Melanocyte of skin (primary cell): Measurements from ENCODE around the gene PPP1R36. TPM values are rescaled to one million over a fixed set of nuclear protein-coding genes. Genes with fewer than 3 reads are reported as not detected.

Experiments used
- small RNA-seq, 2 donors: library from RNA; depleted of rRNA; stranded (forward); fragments of <200 nt; gene quantifications; one replicate each; pipeline ENCODE3, GENCODE V24; 2012
- total RNA-seq, 2 donors: library from RNA; depleted of rRNA; stranded (reverse); fragments of >200 nt; gene quantifications; 2 replicates each; pipeline ENCODE4 v1.2.3, GENCODE V29; 2012

The PPP1R36 gene
- 1 to 10 TPM; 1.0 to 1.3 TPM for total RNA-seq

GRCh38 chr14:64549791-64550620 is at the start of gene PPP1R36:
Gene PPP1R36, plus strand, starts transcription at chr14:64549961. Its CDS starts 37 bp downstream, at chr14:64549998.

GRCh38 chr14:64503434-64504309 is 46.1 kb upstream of the PPP1R36 start, which contains the start of gene ZBTB25:
Gene ZBTB25, minus strand, starts transcription at chr14:64503838. Its CDS starts 13,305 bp downstream, at chr14:64490533.

GRCh38 chr14:64504310-64504896 is 45.4 kb upstream of the PPP1R36 start, which contains the start of gene ZBTB1:
Gene ZBTB1, plus strand, starts transcription at chr14:64504770. Its CDS starts 16,735 bp downstream, at chr14:64521505.

GRCh38 chr14:64540208-64541202 is 9.3 kb upstream of the PPP1R36 start, which contains the start of gene HSPA2:
Gene HSPA2, plus strand, starts transcription at chr14:64540741. Its CDS starts 109 bp downstream, at chr14:64540850.

Small RNA genes within 50 kb of the gene (small RNA-seq; reads per million reads assigned to genes)
- gene AL049869.4: 0 reads per million in 2 donors

Other genes starting within 250 kb of the PPP1R36 start
- gene MTHFD1, start 161.6 kb upstream of the PPP1R36 start, total RNA-seq: 100 to 1,000 TPM in 1 of 2 donors, 10 to 100 TPM in 1; 46.1 to 111 TPM
- under 1 TPM; 0.33 to 0.34 TPM for gene AKAP5, start 84.5 kb upstream of the PPP1R36 start, total RNA-seq
- 1 to 10 TPM; 6.3 to 7.6 TPM for gene ZBTB25, start 46.1 kb upstream of the PPP1R36 start, total RNA-seq
- 10 to 100 TPM; 29.0 to 38.2 TPM for gene ZBTB1, start 45.2 kb upstream of the PPP1R36 start, total RNA-seq
- gene HSPA2, start 9.2 kb upstream of the PPP1R36 start, total RNA-seq: 10 to 100 TPM in 1 of 2 donors, 1 to 10 TPM in 1; 8.9 to 24.6 TPM
- gene PLEKHG3, start 154.5 kb downstream of the PPP1R36 start, total RNA-seq: 10 to 100 TPM; 49.0 to 53.7 TPM